NCI-H2107 (cell line): ENCODE measurements around the gene FEZF1.

Experiments
- DNase-seq: peaks from one replicate; lab custom pipeline; 2025; lab: John Stamatoyannopoulos, UW

FEZF1 gene

DNA sequence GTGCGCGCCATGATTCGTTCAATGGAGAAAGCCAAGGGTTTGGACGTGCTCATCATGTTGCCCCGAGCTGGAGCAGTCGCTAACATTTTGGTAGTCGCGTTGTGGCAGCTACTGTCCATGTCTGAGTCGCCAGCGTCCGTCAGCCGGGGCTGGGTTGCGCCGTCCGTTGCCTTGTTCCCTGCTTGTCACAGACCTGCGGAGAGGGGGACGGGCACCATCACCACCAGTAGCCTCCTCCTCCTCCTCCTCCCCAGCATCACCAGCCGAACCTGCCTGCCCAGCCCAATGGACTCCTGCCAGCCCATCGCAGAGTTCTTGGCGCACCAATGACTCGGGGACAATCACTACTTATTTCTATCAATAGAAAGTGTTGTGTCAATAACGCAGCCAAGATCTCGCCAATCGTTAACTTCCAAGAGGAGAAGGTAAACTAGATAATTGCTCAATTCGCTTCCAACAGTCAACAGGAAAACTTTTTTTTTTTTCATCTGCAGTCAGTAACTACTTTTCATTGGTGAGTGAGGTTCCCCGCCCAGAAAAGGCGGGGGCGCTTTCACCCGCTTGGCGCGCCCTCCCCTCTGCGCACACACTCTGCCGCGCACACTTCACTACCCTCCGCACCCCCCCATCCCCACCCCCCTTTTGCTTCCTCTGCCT is at the start of gene FEZF1:
TSS of gene FEZF1 (minus strand) at position 432 of the 657 bp plus-strand sequence. CDS start at position 119, 313 bp downstream.
- DNase-seq = no peak

DNA sequence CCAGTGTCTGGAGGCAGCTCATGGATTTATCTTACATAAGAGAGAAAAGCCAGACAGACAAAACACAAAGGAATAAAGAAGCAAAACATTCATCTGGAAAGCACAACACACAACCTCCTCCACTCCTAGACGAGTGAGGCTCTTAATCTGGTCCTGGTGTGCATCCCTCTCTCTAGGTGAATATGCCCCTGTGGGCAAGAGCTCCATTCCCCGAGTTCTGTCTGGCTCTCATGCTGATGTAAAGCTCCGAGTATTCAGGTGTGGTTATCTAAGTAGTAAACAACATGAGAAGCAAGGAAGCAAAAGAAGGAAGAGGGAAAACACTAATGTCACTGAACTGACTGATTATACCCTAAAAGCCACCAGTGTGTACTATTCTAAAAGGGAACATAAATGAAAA is 47.9 kb upstream of the FEZF1 start:
- DNase-seq = no peak

DNA sequence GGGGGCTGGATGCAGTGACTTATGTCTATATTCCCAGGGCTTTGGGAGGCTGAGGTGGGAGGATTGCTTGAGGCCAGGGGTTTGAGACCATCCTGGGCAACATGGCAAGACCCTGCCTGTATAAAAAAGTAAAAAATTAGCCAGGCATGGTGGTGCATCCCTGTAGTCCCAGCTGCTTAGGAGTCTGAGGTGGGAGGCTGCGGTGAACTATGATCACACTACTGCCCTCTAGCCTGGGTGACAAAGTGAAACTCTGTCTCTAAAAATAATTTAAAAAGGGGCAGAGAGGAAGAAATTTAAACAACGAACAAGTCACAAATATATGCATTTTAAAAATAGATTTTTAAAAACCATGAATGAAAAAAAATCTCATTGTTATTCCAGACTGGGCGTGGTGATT is 46.2 kb upstream of the FEZF1 start:
- no peak for DNase-seq

DNA sequence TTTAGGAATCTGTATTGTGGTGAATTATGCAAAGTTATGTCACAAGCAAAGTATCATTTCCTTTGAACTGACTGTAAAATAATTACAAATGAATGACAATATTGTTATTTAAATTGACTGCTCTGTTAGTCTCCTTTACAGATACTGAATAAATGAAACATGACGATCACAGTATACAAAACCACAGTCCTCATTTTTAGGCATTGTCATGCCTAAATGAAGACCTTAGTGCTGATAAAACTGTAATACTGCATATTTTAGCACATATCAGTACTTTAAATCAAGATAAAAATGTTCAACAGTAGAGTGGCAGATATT is 39.7 kb upstream of the FEZF1 start:
- no peak for DNase-seq

DNA sequence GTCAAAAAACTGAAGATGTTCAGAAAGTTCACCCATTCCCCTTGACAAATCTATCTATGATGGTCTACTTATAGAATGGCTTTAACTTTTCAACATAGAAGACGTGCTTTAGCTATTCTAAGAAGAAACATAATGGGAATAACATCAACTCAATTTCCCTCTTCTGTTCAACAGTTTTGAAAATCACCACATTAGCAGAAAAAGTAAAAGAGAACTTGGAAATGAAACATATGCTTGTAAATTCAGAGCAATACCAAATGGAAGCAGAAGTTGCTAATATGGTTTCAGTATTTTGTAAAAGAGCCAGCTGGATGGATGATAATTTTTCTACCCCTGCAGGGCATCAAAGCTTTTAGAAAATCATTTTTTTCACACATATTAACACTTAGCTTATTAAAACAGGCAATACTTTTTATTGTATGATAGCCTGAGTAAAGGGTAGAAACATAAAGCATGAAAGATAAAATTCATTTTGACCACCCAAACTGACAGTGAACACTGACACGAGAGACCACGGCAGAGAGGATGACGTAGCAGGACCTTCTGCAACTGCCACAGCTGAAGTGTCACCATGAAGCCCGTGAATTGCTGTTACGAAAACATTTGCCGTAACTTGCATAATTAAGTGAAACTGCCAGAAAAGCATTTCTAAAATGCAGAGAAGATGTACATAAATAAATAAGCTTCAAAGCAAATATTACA is 39.2 kb upstream of the FEZF1 start:
- DNase-seq = no peak

DNA sequence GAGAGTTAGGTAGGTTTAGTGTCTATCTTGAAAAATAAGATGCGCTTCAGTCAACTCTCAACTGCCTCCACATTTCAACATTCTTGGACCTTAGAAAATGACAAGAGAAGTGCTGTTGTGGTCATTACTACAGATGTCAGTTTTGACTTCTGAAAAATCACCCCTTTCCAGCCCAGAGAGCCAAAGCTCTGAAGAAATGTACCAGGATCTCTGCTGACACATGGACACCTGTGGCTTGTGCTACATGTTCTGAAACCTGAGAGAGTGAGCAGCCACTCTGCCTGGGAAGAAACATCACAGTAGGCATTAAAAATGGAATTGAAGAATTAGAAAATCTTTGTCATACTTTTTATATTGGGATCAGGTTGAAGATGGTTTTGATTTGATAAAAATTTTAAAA is 35.9 kb upstream of the FEZF1 start:
- DNase-seq = no peak

DNA sequence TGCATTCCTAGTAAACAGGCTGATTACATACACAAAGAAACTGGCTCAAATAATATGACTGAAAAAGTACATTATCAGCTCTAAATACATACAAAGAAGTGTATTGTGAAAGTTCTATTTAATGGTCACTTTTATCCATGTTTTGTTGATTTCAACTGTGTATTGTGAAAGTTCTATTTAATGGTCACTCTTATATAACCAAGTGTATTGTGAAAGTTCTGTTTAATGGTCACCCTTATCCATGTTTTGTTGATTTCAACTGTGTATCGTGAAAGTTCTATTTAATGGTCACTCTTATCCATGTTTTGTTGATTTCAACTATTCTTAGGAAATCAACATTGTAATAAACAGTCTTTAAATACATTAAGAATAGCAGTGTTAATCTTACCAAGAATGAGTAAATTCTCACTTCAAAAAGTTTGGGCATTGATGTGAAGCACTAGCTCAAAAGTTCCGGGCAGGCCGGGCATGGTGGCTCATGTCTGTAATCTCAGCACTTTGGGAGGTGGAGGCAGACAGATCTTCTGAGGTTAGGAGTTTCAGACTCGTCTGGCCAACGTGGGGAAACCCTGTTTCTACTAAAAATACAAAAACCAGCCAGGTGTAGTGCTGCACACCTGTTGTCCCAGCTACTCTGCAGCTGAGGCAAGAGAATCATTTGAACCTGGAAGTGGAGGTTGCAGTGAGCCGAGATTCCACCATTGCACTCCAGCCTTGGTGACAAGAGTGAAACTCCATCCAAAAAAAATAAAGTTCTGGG is 34.8 kb upstream of the FEZF1 start:
- no peak for DNase-seq

DNA sequence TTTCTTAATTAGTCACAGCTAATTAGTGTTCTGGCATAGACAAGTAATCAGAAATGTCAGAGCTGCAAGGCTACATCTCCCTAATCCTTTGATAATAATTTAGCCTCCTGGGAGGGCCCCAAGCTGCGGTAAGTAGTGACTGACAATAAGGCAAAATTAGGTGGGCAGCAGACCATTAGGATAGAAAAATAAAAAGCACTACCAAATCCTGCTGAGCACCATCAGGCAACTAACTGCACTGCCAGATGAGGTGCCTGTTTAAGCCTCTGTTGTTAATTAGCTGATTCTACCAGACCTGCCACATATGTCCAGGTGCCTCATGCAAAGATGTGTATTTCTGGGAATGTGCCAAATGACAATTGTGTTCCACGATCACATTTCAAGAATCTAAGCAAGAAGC is 32.5 kb upstream of the FEZF1 start:
- DNase-seq = no peak

DNA sequence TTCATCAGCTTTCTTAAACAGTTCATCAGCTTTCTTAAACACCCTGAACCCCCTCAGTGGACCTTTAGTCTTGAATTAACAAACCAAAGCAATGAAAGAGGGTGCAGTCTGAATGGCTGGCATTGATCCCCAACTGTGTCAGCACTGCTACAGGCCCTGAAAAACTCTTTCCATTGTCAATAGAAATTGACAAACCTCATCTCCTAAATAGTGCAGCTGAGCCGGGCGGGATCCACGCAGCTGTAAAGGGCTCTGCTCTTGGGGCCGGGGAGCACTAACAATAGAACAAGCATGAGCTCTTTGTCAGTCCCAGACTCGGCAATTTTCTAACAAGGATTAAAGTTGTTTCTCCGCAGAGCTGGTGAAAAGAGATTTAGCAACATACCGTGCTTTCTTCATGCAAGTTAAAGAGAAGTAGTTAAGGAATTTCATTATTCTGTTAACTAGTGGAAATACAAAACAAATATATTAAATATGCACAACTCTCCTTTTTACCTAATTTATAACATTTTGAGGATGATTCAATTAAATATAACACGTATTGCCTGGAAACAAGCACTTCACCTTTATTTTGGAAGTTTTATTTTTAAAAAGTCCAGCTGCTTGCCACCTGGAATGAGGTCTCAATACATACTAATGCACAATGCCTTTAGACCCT is 24.7 kb upstream of the FEZF1 start:
- DNase-seq = no peak

DNA sequence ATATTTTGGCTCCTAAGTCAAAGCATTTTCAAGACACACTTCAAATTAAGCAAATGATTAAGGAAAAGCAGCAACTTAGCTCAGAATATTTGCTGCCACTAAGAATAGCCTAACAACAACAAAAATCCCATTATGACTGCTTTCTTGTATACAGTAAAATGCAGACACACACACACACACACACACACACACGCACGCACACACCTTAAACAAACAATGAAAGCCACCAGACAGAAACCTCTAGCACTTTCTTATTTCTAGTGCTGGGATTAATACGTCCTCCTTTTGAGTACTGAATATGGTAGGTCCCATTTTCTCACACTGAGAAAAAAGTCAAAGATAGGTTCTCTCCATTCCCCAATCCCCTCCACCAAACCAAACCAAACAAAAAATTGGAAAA is 23.4 kb upstream of the FEZF1 start:
- no peak for DNase-seq

DNA sequence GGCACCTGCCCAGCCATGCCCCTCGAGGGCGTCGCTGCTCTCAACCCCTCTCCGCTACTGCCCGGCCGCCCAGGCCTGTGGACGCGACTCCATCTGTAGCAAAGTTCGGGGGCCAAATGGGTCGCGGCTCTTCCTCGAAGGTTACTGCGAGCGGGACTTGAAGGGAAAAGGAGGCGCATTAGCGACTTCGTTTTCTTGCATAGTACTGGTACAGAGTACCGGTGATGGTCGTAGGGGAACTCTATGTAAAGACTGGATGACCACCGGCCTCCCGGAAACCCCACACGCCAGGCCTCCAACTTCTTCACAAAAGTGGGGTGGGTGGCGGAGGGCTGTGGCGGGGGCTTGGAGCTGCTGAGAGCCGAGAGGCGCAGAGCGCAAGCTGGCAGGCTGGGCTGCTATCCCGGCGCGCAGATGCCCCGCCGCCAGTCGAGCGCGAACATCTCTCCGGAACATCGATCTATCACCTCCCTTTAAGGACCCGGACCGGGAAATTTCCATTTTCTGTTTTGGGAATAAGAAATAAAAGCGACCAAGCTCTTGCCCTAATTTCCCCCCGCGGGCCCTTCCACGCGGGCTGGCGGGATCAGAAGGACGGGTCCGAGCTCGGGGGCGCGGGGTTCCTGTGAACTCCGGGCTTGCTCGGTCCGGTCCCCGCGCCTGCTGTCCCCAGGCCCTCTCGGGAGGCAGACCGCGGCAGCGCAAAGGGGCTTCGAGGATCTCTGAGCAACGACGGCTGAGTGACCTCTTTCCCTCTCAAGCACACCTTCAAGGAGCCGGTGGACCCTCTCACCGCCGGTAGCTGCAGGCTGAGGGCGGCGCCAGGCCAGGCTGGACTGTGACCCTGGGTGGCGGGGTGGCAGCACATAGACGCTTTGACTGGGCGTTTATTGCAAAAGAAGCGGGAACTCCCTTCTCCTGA is 12.2 kb upstream of the FEZF1 start:
- no peak for DNase-seq

DNA sequence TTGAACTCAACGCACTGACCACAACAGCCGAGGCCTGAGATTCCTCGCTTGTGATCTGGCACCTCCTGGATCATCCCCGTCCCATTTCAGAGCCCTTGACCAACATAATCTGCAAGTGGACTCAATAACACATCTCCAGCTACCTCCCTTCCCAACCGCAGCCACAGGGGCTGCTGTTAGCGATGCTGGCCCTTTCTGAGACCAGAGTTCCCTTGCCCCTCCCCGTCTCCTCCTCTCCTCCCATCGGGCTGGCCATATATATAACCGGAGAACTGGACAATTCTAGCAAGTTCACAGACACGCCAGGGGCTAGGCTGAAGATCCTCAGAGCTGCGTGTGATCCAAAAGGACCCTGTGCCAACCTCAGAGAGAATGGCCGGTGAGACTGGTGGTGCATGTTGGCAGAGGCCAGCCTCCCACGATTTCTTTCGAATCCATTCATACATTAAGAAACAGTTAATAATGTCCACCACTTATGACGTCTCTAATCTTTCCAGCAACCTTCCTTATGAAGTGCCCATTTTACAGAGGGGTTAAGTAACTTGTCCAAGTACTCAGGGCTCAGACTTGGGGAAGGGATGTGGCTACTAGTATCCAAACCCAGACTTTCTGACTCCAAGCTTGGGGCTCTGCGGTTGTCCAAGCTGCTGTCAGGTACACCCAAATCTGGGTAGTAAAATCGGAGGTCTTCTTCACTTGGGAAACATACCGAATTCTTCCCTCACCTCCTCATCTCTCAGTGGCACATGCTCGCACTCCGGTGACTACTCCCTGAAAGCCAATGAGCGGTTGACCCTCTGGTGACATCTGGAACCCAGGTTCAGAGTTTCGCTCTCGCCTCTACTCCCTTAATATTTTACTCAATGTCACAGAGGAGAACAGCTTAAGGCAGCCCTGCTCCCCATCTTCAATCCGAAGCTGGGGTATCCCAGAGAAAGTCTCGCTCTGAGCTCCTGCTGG is 11.2 kb upstream of the FEZF1 start:
- DNase-seq = no peak

DNA sequence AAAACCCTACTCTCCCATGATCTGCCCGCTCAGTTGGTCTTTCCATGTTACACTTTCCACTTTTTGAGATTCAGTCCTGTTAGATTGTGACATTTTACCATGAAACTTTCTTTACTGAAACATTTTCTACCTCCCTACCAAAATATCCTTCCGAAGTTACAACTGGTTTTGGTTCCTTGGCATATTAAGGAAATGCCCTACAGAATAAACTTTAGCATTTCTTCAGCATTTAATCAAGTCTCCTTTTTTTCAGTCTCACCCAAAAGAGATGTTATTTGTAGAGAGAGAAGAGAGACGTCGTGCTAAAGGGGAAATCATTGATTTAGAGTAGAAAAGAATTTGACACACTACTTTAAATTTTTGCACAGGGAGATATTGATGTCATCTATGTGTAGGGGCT is 9.7 kb upstream of the FEZF1 start:
- no peak for DNase-seq

DNA sequence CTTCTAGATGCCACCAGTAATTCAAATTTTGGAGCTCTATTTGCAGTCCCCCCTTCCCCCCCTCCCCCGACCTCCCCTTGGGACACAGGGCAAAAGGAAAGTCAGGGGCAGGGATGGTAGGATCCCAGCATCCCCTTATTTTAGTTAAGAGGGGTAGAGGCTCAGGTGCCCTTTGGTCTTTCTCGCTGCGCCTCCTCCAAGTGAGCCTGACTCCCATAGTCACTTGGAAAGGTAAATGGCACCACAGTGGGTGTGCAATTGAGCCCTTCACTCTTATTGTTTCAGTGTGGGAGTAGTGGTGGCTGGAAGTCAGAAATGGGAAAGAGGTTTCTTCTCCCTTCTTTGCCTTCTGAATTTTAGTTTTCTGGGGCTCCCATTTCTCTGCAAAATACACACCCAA is 8.2 kb upstream of the FEZF1 start:
- DNase-seq = no peak

DNA sequence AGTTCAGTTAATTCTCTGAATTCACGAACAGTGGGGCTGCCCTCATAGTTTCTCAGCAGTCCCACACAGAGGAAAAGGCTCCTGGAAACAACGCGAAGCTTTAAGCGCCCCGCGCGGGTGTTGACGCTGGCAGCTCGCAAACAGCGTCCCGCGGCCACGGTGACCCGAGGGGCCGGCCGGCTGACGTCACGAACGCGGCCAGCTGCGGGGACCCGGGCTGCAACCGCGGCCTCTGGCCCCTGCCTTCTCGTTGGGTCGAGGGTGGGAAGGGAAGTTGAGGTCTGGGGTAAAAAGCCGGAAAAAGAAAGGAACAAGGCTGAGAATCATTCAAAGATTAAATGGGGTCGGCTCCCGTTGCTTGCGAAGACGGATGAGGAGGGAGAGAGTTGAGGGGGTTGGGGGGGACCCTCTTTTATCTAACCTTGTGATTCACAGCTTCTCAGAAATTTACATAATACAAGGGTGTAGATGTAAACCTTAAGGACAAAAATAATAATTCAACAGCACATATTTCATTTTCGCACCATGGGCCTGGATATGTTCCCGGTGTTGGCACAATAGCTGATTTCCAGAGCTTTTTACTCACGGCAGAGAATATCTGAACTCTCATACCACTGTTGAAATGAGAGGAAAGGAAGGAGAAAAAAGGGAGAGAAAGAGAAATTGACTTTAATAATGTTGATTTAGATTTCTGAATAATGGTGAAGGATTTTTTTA is 7.3 kb upstream of the FEZF1 start:
- DNase-seq = no peak

DNA sequence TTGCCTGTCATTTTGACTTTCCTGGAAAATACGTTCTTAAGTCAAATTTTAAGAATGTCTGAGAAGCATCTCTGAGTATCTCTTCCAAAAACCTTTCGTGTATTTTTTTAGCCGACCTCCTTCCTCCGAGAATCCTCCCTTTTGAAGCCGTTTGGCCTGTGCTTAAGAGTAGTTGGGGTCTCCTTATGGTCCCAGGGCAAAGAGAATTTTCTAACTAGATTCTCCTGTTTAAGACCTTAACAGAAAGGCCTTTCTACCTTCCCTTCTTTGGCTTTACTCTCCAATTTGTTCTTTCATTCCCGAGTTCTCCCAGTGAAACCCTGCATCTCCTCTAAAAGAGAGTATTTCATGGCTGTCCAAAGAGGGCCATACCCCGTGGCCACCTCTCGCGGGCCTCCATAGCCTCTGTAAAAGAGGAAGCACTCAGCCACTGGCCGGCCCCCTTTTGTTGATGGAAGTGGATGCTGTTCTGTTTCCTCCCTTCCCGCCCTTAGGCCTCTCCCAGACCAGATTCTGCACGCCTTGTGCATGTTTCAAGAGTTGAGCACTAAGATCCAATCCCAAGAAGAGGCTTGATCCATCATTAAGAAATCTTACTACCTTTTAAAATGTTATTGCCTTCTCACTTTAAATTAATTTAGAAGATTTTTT is 6.6 kb upstream of the FEZF1 start:
- DNase-seq = no peak

DNA sequence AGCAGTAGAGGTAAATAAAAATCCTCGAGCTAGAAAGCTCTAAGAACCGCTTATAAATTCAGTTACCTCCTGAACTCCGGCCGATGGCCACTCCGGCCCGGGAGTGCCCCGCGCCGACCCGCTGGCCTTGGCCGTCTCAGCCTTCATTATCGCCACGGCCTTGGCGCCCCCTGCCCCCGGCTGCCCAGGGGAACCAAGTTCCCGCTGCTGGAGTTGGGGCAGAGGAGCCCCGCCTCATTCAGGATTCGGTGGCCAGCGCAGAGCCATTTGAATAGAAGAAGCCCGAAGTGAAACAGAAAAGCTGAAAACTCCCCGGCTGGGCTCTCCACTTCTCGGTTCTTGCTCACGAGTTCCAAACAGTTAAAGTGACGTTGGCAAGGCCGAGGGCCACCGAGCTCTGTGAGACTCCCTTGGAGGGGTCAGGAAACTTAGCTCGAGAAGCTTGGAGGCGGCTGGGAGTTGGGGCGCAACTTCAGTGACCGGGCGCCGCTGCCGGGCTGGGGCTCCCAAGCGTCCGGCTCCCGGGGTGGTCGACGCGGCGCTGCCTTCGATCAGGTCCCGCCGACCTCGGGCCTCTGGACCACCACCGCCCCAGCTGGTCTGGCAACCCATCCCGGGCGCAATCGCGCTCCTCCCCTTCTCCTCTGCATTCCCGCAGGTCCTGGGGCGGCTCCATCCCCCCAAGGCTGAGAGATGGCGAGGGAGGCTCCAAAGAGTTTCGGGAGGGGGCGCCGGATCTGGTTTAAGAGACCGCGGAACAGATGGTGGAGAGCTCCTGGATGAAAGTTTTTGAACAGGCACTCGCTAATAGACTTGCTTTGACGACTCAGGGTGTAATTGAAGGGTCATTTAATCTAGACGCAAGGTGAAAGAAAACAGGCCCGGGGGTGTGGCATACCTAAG is 5.8 kb upstream of the FEZF1 start:
- no peak for DNase-seq

DNA sequence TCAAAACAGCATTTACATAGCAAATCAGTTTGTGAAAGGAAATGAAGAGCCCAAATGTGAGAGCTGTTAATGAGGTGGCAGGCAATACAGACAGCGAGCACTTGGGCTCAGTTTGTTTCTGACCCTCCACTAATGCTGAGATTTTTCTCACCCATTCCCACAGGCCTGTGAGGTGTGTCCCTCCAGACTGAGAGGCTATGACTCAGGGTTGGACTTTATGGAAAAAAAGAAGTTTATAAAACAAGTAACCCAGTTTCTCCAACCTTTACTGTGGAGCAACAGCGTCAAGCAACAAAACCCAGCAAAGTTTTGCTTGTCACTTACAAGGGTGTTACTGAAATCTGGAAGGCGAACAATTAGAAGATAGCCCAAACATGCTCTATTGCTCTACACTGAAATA is 4.9 kb upstream of the FEZF1 start:
- DNase-seq = no peak
